ENCODE measurements around the gene ANKMY1.

Gene ANKMY1

DNA sequence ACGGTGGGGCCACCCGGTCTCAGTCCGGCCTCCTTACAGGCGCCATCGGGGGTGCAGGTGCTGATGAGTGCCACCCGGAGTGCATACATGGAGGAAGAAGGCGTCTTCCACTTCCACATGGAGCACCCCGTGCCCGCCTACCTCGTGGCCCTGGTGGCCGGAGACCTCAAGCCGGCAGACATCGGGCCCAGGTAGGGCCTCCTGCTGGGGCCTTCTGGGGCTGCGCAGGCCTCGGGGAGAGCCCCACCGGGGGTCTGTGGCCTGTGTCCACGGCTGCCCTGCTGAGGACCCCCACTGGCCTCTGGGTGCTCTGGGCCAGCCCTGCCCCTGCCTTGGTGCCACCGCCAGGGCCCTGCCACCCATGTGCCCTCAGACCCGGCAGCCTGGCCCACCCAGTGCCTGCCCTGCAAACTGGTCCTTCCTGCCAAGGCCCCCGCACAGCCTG is 15.3 kb upstream of the ANKMY1 start:
- H3K27me3 ChIP-seq (ENCODE audit: insufficient read depth, poor library complexity, severe bottlenecking), result no peaks in the 10 kb centered on the region
- no peak for DNase-seq (ENCODE audit: low read depth in 1 of 2, low spot score in 1 of 2)
- no peak for TF ChIP-seq SPI1 (IDR thresholded peaks at IDR 0.05; ENCODE audit: borderline replicate concordance, low read depth)
- TF ChIP-seq POLR2AphosphoS5 (IDR thresholded peaks at IDR 0.05; ENCODE audit: low read depth), result no peak
- no peak for TF ChIP-seq GABPA (IDR thresholded peaks at IDR 0.05; ENCODE audit: low read depth)
- TF ChIP-seq REST (IDR thresholded peaks at IDR 0.05; ENCODE audit: insufficient replicate concordance, low read depth), result no peak
- no peak for TF ChIP-seq CTCF (IDR thresholded peaks at IDR 0.05; ENCODE audit: insufficient read depth, low read length)
- no peak overlapping the region for H3K27ac ChIP-seq (replicated peaks)
- H3K4me3 ChIP-seq (replicated peaks; ENCODE audit: insufficient read depth, low read length), result no peak overlapping the region

DNA sequence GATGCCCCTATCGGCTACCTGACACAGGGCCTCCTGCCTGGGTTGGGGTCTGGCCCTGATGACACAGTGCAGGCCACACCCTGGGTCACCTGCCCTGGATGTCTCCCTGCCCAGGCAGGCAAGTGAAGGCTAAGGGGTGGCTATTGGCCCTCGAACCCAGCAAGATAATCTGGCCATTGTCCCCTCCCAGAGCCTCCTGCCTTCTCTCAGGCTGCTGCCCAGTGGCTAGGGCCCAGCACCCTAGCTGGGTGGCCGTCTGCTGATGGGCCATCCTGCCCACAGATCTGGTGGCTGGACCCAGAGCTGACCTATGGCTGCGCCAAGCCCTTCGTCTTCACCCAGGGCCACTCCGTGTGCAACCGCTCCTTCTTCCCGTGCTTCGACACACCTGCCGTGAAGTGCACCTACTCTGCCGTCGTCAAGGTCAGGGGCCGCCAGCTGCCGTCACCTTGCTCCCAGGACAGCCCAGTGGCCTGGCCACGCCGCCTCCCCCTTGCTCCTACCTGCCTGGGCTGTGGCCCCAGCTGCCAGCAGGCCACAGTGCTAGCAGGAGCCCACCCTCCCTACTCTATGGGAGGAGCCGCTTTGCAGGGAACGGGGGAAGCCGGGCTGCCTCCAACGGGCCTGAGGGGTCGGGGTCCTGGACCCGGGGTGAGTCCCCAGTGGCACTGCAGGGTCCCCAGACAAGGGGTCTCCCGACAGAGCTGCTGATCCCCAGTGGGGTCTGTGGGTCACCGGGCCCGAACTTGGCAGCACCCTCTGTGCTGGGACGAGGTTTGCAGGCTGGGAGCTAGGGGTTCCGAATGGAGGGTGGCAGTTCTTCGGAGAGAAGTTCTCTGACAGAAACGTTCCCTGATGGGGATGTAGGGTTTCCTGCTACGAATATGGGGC is 14.6 kb upstream of the ANKMY1 start:
- no peak for DNase-seq (ENCODE audit: low read depth in 1 of 2, low spot score in 1 of 2)
- Histone ChIP-seq H3K27me3 (ENCODE audit: insufficient read depth, poor library complexity, severe bottlenecking) (no peaks in the 10 kb centered on the region), H3K27ac (replicated peaks) (no peak overlapping the region), H3K4me3 (replicated peaks; ENCODE audit: insufficient read depth, low read length) (no peak overlapping the region)
- TF ChIP-seq REST (IDR thresholded peaks at IDR 0.05; ENCODE audit: insufficient replicate concordance, low read depth) (no peak), CTCF (IDR thresholded peaks at IDR 0.05; ENCODE audit: insufficient read depth, low read length) (no peak), SPI1 (IDR thresholded peaks at IDR 0.05; ENCODE audit: borderline replicate concordance, low read depth) (no peak), POLR2AphosphoS5 (IDR thresholded peaks at IDR 0.05; ENCODE audit: low read depth) (no peak), GABPA (IDR thresholded peaks at IDR 0.05; ENCODE audit: low read depth) (no peak)

DNA sequence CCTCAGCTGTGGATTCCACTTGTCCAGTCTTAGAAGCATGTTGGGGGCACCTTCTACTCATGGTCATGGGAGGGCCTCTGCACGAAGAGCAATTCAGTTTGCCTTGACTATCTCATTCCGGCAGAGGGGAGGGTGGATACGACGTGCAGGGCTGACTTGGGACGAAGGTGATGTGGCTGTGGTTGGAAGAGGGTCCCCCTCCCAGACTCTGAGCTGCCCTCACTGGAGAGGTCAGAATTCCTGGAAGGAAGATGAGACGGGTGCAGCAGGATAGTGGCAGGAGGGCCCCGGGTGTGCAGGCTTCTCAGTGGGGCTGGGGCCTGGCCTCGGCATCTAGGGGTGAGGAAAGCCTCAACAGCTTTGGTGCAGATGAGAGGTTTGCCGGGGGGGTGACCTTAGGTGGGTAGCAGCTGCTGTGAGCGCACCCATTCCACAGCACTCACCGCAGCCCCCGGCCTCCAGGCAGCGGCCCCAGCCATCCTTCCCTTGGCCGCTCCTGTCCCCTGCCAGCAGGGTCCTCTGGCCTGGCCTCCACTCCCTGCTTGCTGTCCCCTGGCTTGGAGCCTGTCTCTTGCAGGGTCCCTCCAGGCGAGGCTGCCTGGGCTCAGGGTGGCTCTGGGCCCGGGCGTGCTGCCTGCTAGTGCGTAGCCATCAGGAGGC is 13.7 kb upstream of the ANKMY1 start:
- DNase-seq (ENCODE audit: low read depth in 1 of 2, low spot score in 1 of 2), result no peak
- Histone ChIP-seq H3K27me3 (ENCODE audit: insufficient read depth, poor library complexity, severe bottlenecking) (no peaks in the 10 kb centered on the region), H3K4me3 (replicated peaks; ENCODE audit: insufficient read depth, low read length) (no peak overlapping the region), H3K27ac (replicated peaks) (no peak overlapping the region)
- TF ChIP-seq POLR2AphosphoS5 (IDR thresholded peaks at IDR 0.05; ENCODE audit: low read depth) (no peak), GABPA (IDR thresholded peaks at IDR 0.05; ENCODE audit: low read depth) (no peak), SPI1 (IDR thresholded peaks at IDR 0.05; ENCODE audit: borderline replicate concordance, low read depth) (no peak), CTCF (IDR thresholded peaks at IDR 0.05; ENCODE audit: insufficient read depth, low read length) (no peak), REST (IDR thresholded peaks at IDR 0.05; ENCODE audit: insufficient replicate concordance, low read depth) (no peak)
